H1 (cell line): ENCODE data around the gene ZBTB20. TPM values are rescaled to one million over a fixed set of nuclear protein-coding genes. Genes with fewer than 3 reads are reported as not detected.

ENCODE experiments used
- CTCF ChIA-PET: fragments of 300-600 bp; sonication (Branson Sonifier 250); formaldehyde crosslinking; loops from one replicate; lab custom pipeline; 2021; ENCODE audit not compliant: partially characterized antibody; lab: Charles Lee
- POLR2A ChIA-PET: fragments of 300-600 bp; sonication (Branson Sonifier 250); formaldehyde crosslinking; loops from one replicate; lab custom pipeline; 2021; ENCODE audit warnings: inconsistent platforms; ENCODE audit not compliant: partially characterized antibody; lab: Charles Lee
- DNase-seq, 2 experiments: peaks; one replicate each; pipeline versions ENCODE4 v3.0.0 to v3.0.0-alpha.2; 2010 to 2022; ENCODE audit warnings: low spot score in 2 of 2, low read depth in 1 of 2, mixed read lengths in 1 of 2
- FAIRE-seq: peaks from 2 replicates; lab custom pipeline; 2011; peaks lifted over from hg19 to GRCh38; lab: Jason Lieb, UNC
- H2AFZ ChIP-seq: 2 replicates; pipeline ENCODE4 v1.8.1; 2012; ENCODE audit warnings: low read length, inconsistent platforms
- H2AK5ac ChIP-seq: 2 replicates; pipeline ENCODE4 v1.6.1; 2013; ENCODE audit warnings: low read depth, low read length
- H2BK120ac ChIP-seq: replicated peaks from 2 replicates; pipeline ENCODE3; 2013; ENCODE audit warnings: low read depth, low read length, inconsistent platforms
- H2BK12ac ChIP-seq: 2 replicates; pipeline ENCODE4 v1.6.1; 2013; ENCODE audit warnings: low read depth, low read length
- H2BK15ac ChIP-seq: 2 replicates; pipeline ENCODE4 v1.6.1; 2013; ENCODE audit warnings: low read length
- H2BK20ac ChIP-seq: 2 replicates; pipeline ENCODE4 v1.6.1; 2013; ENCODE audit warnings: low read length
- H2BK5ac ChIP-seq: 2 replicates; pipeline ENCODE4 v1.6.1; 2013; ENCODE audit warnings: low read depth, low read length
- H3K14ac ChIP-seq: 2 replicates; pipeline ENCODE4 v1.6.1; 2013; ENCODE audit warnings: inconsistent platforms; ENCODE audit not compliant: insufficient read length
- H3K18ac ChIP-seq: 2 replicates; pipeline ENCODE4 v1.6.1; 2013; ENCODE audit warnings: low read length; ENCODE audit errors: extremely low read depth
- H3K23ac ChIP-seq: 2 replicates; pipeline ENCODE4 v1.6.1; 2013; ENCODE audit warnings: inconsistent platforms; ENCODE audit not compliant: insufficient read length
- H3K23me2 ChIP-seq: 2 replicates; pipeline ENCODE4 v1.6.1; 2013; ENCODE audit warnings: low read depth, low read length
- H3K27ac ChIP-seq: 2 replicates; pipeline ENCODE4 v1.6.1; 2011; ENCODE audit warnings: low read depth, low read length, inconsistent platforms
- H3K27me3 ChIP-seq, 4 experiments: replicated peaks in 1 of 4; 1 replicate in 1 of 4; 2 replicates in 3 of 4; pipeline versions ENCODE4 v1.6.1 to v1.8.1; 2011 to 2013; ENCODE audit warnings: low read length in 3 of 4, mild to moderate bottlenecking in 3 of 4, inconsistent platforms in 2 of 4, mixed read lengths in 2 of 4, moderate library complexity in 1 of 4; ENCODE audit not compliant: control insufficient read depth in 3 of 4, insufficient read depth in 3 of 4; ENCODE audit errors: extremely low read depth in 1 of 4
- H3K36me3 ChIP-seq, 4 experiments: 2 replicates each; pipeline versions ENCODE4 v1.6.1 to v1.8.1; 2011 to 2013; ENCODE audit warnings: mild to moderate bottlenecking in 4 of 4, low read length in 3 of 4, moderate library complexity in 2 of 4, control low read depth in 1 of 4, inconsistent platforms in 1 of 4; ENCODE audit not compliant: insufficient read depth in 4 of 4, control insufficient read depth in 2 of 4
- H3K4ac ChIP-seq: replicated peaks from 2 replicates; pipeline ENCODE3; 2013; ENCODE audit warnings: low read length, low read depth, mixed read lengths, inconsistent platforms; ENCODE audit not compliant: insufficient read length
- H3K4me1 ChIP-seq, 4 experiments: replicated peaks in 1 of 4; 1 replicate in 1 of 4; 2 replicates in 3 of 4; pipeline versions ENCODE4 v1.6.1 to v1.8.1; 2011 to 2013; ENCODE audit warnings: low read length in 3 of 4, inconsistent platforms in 2 of 4, mixed read lengths in 1 of 4; ENCODE audit not compliant: insufficient read depth in 4 of 4, control insufficient read depth in 3 of 4
- H3K4me2 ChIP-seq, 2 experiments: 2 replicates each; pipeline versions ENCODE4 v1.6.1 to v1.8.1; 2011 to 2013; ENCODE audit warnings: low read depth in 2 of 2, low read length in 2 of 2, control low read depth in 1 of 2, inconsistent platforms in 1 of 2, mild to moderate bottlenecking in 1 of 2; ENCODE audit not compliant: insufficient read depth in 1 of 2
- H3K4me3 ChIP-seq, 4 experiments: fragments of 200-600, 300-600 bp in 1 of 4; sonication (generic), shearing (Covaris generic), sonication (Bioruptor Twin) in 1 of 4; 2 replicates each; pipeline versions ENCODE4 v1.5.1 to v1.8.1; 2011 to 2016; ENCODE audit warnings: low read length in 4 of 4, low read depth in 3 of 4, control low read depth in 2 of 4, inconsistent platforms in 2 of 4, mild to moderate bottlenecking in 2 of 4, mixed read lengths in 1 of 4, moderate library complexity in 1 of 4; ENCODE audit not compliant: insufficient read depth in 2 of 4; ENCODE audit errors: extremely low read depth in 1 of 4
- H3K56ac ChIP-seq: replicated peaks from 2 replicates; pipeline ENCODE3; 2013; ENCODE audit warnings: low read depth, mild to moderate bottlenecking, mixed read lengths, low read length, inconsistent platforms; ENCODE audit not compliant: insufficient read length
- H3K79me1 ChIP-seq: 2 replicates; pipeline ENCODE4 v1.6.1; 2013; ENCODE audit warnings: low read depth, low read length, control low read depth
- H3K79me2 ChIP-seq, 2 experiments: 2 replicates each; pipeline versions ENCODE4 v1.6.1 to v1.8.1; 2012 to 2013; ENCODE audit warnings: low read length in 2 of 2, mild to moderate bottlenecking in 2 of 2, inconsistent platforms in 1 of 2; ENCODE audit not compliant: insufficient read depth in 2 of 2, control insufficient read depth in 1 of 2
- H3K9ac ChIP-seq, 4 experiments: replicated peaks in 1 of 4; 1 replicate in 1 of 4; 2 replicates in 3 of 4; pipeline versions ENCODE4 v1.6.1 to v1.8.1; 2011 to 2013; ENCODE audit warnings: low read depth in 3 of 4, low read length in 3 of 4, control low read depth in 2 of 4, mild to moderate bottlenecking in 2 of 4, moderate library complexity in 2 of 4, inconsistent platforms in 1 of 4; ENCODE audit errors: extremely low read depth in 1 of 4
- H3K9me3 ChIP-seq, 2 experiments: 2 replicates each; pipeline versions ENCODE4 v1.6.1 to v1.8.1; 2012 to 2013; ENCODE audit warnings: mild to moderate bottlenecking in 2 of 2, moderate library complexity in 2 of 2, control low read depth in 1 of 2, inconsistent platforms in 1 of 2, low read depth in 1 of 2, low read length in 1 of 2, mixed read lengths in 1 of 2; ENCODE audit not compliant: insufficient read depth in 2 of 2
- H4K20me1 ChIP-seq, 2 experiments: replicated peaks in 1 of 2; 2 replicates each; pipeline versions ENCODE3 to v1.8.1; 2011 to 2013; ENCODE audit warnings: inconsistent platforms in 2 of 2, low read length in 2 of 2, mild to moderate bottlenecking in 1 of 2; ENCODE audit not compliant: insufficient read depth in 2 of 2, control insufficient read depth in 1 of 2
- H4K5ac ChIP-seq: 2 replicates; pipeline ENCODE4 v1.6.1; 2013; ENCODE audit warnings: low read length, low read depth, mixed read lengths, inconsistent platforms; ENCODE audit not compliant: insufficient read length
- H4K8ac ChIP-seq: 2 replicates; pipeline ENCODE4 v1.8.0; 2013; ENCODE audit warnings: mild to moderate bottlenecking, moderate library complexity, low read length, inconsistent platforms; ENCODE audit not compliant: insufficient read depth; ENCODE audit errors: extremely low read depth
- H4K91ac ChIP-seq: replicated peaks from 2 replicates; pipeline ENCODE3; 2013; ENCODE audit warnings: low read length, mixed read lengths, inconsistent platforms; ENCODE audit not compliant: insufficient read length
- RAD21 ChIP-seq, 2 experiments: IDR thresholded peaks in 1 of 2; conservative IDR thresholded peaks in 1 of 2; 2 replicates each; pipeline ENCODE4 v1.6.1; 2011; ENCODE audit warnings: low read depth in 2 of 2, low read length in 2 of 2, improper control_type of control experiment in 1 of 2, inconsistent platforms in 1 of 2, mild to moderate bottlenecking in 1 of 2, moderate library complexity in 1 of 2
- WGBS, 2 experiments: shearing (Covaris generic) in 1 of 2; methylation state at CpG; one replicate each; pipeline versions ENCODE4 v1.1.6 to v1.1.7; 2013 to 2015; ENCODE audit warnings: low lambda C conversion rate in 2 of 2, mixed read lengths in 2 of 2, inconsistent platforms in 1 of 2, low coverage in 1 of 2, missing lambda C conversion rate in 1 of 2; ENCODE audit not compliant: insufficient replicate concordance in 2 of 2, insufficient coverage in 1 of 2, insufficient read length in 1 of 2; ENCODE audit errors: extremely low coverage in 1 of 2, missing lambda C conversion rate in 1 of 2; 5-methylcytosine and 5-hydroxymethylcytosine counted together
- polyA plus RNA-seq, 7 experiments: library from polyadenylated mRNA; depleted of rRNA in 3 of 7; stranded (reverse) in 5 of 7; unstranded in 2 of 7; fragments of >200 nt in 5 of 7; fragments of 200-250 nt in 2 of 7; gene quantifications; 1 replicate in 5 of 7; 2 replicates in 1 of 7; 4 replicates in 1 of 7; pipeline versions ENCODE4 v1.2.1 to v1.2.3, GENCODE V29; 2011 to 2013; ENCODE audit warnings: missing spikeins in 2 of 7, mixed read lengths in 2 of 7
- total RNA-seq: library from RNA; stranded (reverse); fragmentation: NEBNext Ultra II Directional; extraction: Animal tissue kit (Norgen Biotek cat#: 25700); gene quantifications from 2 replicates; pipeline ENCODE4 v1.2.1, GENCODE V29; 2021

ZBTB20 gene
- total and polyA plus RNA-seq, 2 of the 8 experiments (the other 6 are each of a cell fraction or from before 2014, with no cell fraction given) = 0.35 to 1.3 TPM

- WGBS, 2 experiments = 95% methylated on average over 5 of the region's 5 CpGs; no CpG with 5 or more reads in 1 of the 2 experiments
- H2BK20ac ChIP-seq = no peak overlapping the region
- no peak overlapping the region for H3K4ac ChIP-seq
- no peaks in the 10 kb centered on the region for H3K27me3 ChIP-seq
- ChIA-PET POLR2A (interaction anchor here (1.5 kb wide), 1 partner anchor 9 kb away, joined by 3 read pairs; no protein-coding TSS in a partner anchor), CTCF (interaction anchor here (1.0 to 1.7 kb wide), 4 partner anchors 10 to 650 kb away, joined by 3 to 6 read pairs (median 4); no protein-coding TSS in a partner anchor)
- H2AFZ ChIP-seq = no peak overlapping the region
- H3K79me1 ChIP-seq = no peaks in the 10 kb centered on the region
- peaks cover 0 to 3% (median 0%) of the 10 kb centered on the region in 4 experiments; a peak in 1 of 7 replicates for H3K4me1 ChIP-seq
- no peaks in the 10 kb centered on the region for H4K20me1 ChIP-seq
- H2BK5ac ChIP-seq = no peak overlapping the region
- no peak overlapping the region for H3K56ac ChIP-seq
- no peak overlapping the region for H4K5ac ChIP-seq
- H3K36me3 ChIP-seq = no peaks in the 10 kb centered on the region
- no peak overlapping the region for H3K4me2 ChIP-seq
- no peak overlapping the region for H3K18ac ChIP-seq
- no peak overlapping the region for H3K27ac ChIP-seq
- no peaks in the 10 kb centered on the region for H3K79me2 ChIP-seq
- DNase-seq (no peak), FAIRE-seq (no peak)
- no peak overlapping the region for H3K14ac ChIP-seq
- no peak overlapping the region for H4K8ac ChIP-seq
- no peak overlapping the region for H2AK5ac ChIP-seq
- H4K91ac ChIP-seq = no peak overlapping the region
- no peak overlapping the region for H2BK12ac ChIP-seq
- H3K9ac ChIP-seq = no peak overlapping the region
- H3K4me3 ChIP-seq = no peak overlapping the region
- no peak overlapping the region for H2BK120ac ChIP-seq
- no peak overlapping the region for H2BK15ac ChIP-seq
- H3K23ac ChIP-seq = no peak overlapping the region
- H3K9me3 ChIP-seq = no peaks in the 10 kb centered on the region
- H3K23me2 ChIP-seq = no peaks in the 10 kb centered on the region
- no peak for TF ChIP-seq RAD21 (IDR thresholded peaks at IDR 0.05 in 1 of 2, conservative IDR thresholded peaks at IDR 0.05 in 1 of 2; ENCODE audit: low read depth in 2 of 2, low read length in 2 of 2)
Observed at GRCh38 chr3:115134648-115135347, 12.3 kb downstream of the ZBTB20 start.
